Activated CD4-positive, alpha-beta T cell treated with anti-CD3 and anti-CD28 coated beads for 36 hours (primary cell): ENCODE measurements around the gene GRID1. TPM values are rescaled to one million over a fixed set of nuclear protein-coding genes. Genes with fewer than 3 reads are reported as not detected.
"Not testable (repeated sequence)": the region's sequence is repeated elsewhere in the genome, so short reads cannot be mapped to it uniquely, and the experiment has no call there.

ENCODE experiments used
- ATAC-seq: fragments of 200-7000 bp; cut with Tn5 transposase; one replicate; pipeline ENCODE4 v1.10.0; 2021; ENCODE audit warnings: mild to moderate bottlenecking, moderate library complexity
- CTCF ChIA-PET: fragments of 350-600 bp; sonication (Branson Sonifier 250); formaldehyde crosslinking; loops from one replicate; lab custom pipeline; 2021; ENCODE audit warnings: antibody characterized with exemption; lab: Charles Lee
- POLR2A ChIA-PET: fragments of 350-600 bp; sonication (Branson Sonifier 250); formaldehyde crosslinking; loops from one replicate; lab custom pipeline; 2021; ENCODE audit warnings: antibody characterized with exemption, inconsistent platforms; lab: Charles Lee
- DNase-seq: peaks from one replicate; pipeline ENCODE4 v3.0.0-alpha.2; 2020
- H3K27ac Mint-ChIP-seq: one replicate; pipeline ENCODE4 v1.8.0; 2021; ENCODE audit warnings: mixed read lengths
- H3K27me3 Mint-ChIP-seq: one replicate; pipeline ENCODE4 v1.8.0; 2021; ENCODE audit warnings: mixed read lengths
- H3K36me3 Mint-ChIP-seq: one replicate; pipeline ENCODE4 v1.8.0; 2021; ENCODE audit warnings: low read depth, mixed read lengths
- H3K4me1 Mint-ChIP-seq: one replicate; pipeline ENCODE4 v1.8.0; 2021; ENCODE audit warnings: mixed read lengths
- H3K4me3 Mint-ChIP-seq: one replicate; pipeline ENCODE4 v1.8.0; 2021; ENCODE audit warnings: mild to moderate bottlenecking, moderate library complexity, mixed read lengths
- H3K9me3 Mint-ChIP-seq: one replicate; pipeline ENCODE4 v1.8.0; 2021; ENCODE audit warnings: low read depth, mixed read lengths
- intact Hi-C, 2 experiments: fragments of 100-400 bp; cut with DNase I in 1 of 2; cut with micrococcal nuclease in 1 of 2; formaldehyde crosslinking; loops; one replicate each; pipeline versions ENCODE4 v1.14.2 to v1.15.1; 2022 to 2024; cut with DNase I, micrococcal nuclease
- total RNA-seq, 2 experiments: library from RNA; stranded (reverse); gene quantifications; one replicate each; pipeline ENCODE4 v1.2.3, GENCODE V29; 2021

The GRID1 gene
- total RNA-seq, 2 experiments from 2014 or later, result not detected

DNA sequence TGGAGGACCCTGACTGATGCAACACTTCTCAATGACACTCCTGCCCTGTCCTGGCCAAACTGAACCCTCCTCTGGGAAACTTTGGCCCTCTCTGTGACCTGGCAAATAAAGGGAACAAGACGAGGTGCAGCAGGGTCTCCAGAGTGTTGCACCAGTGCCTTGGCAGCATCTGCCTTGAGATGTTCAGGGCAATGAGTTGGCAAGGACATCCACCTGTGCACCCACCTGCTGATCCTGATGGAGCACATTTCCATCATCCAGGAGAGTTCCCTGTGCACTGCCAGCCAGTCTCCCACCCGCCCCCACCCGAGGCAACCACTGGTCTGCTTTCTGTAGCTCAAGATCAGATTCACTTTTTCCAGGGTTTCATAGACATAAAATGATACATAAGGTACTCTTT lies 407.4 kb downstream of the GRID1 start:
- ATAC-seq (no peak), DNase-seq (no peak)
- intact Hi-C loops, result no loop called here
- Mint-ChIP-seq H3K9me3 (no peaks in the 10 kb centered on the region), H3K4me3 (no peak overlapping the region), H3K27me3 (peaks cover 20% of the 10 kb centered on the region), H3K27ac (no peak overlapping the region), H3K4me1 (no peaks in the 10 kb centered on the region), H3K36me3 (no peaks in the 10 kb centered on the region)
- ChIA-PET CTCF (no interaction called here), POLR2A (no interaction called here)

DNA sequence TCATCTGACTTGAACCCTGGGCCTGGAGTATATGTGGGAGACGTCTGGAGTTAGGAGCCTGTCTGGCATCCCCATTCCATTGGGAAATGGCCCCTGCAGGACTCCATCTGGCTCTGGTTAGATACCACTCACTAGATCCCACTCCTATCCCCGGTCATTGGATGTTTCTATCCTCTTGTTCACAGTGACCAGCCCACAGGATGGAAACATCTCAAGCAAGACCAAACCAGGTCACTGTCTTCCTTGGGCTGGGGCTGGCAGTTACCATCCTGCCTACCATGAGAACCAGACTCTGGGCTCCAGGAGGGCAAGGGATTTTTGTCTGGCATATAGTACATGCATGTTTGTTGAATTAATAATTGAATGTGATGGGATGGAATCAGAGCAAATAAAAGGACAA lies 415.7 kb downstream of the GRID1 start:
- ChIA-PET CTCF (no interaction called here), POLR2A (no interaction called here)
- H3K36me3 Mint-ChIP-seq, result no peaks in the 10 kb centered on the region
- no peak overlapping the region for H3K4me3 Mint-ChIP-seq
- ATAC-seq (no peak), DNase-seq (no peak)
- peaks cover 2% of the 10 kb centered on the region for H3K27me3 Mint-ChIP-seq
- H3K4me1 Mint-ChIP-seq, result no peaks in the 10 kb centered on the region
- H3K27ac Mint-ChIP-seq, result no peak overlapping the region
- intact Hi-C loops, result no loop called here
- H3K9me3 Mint-ChIP-seq, result no peaks in the 10 kb centered on the region

DNA sequence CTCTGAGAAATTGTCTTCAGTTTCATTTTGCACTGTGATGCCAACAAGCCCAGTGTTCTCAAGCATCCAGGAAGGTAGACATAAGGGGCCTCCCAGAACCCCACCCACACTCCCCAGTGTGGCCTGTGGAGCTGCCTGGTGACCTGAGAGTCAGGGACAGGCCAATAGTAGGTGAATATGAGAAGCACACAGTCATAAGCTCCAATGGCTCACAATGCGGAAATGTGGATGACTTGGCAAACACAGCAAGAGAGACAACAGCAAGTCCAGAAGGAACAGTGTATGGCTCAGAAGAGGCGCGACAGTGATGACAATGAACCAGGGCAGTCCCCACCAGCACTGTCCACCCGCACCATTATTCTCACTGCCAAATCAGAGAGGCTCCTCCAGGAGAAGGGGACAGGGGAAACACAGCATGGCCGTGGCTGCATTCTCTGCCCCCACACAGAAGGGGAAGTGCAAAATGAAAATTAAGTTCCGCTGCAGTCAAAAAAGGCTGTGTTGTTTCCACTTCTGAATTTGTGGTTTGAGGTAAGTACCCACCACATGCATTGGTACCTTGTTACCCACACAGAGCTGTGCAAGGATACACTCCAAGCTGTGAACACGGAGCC lies 419.8 kb downstream of the GRID1 start:
- no peaks in the 10 kb centered on the region for H3K4me1 Mint-ChIP-seq
- POLR2A ChIA-PET, result no interaction called here
- CTCF ChIA-PET, result no interaction called here
- peaks cover 6% of the 10 kb centered on the region for H3K27me3 Mint-ChIP-seq
- H3K4me3 Mint-ChIP-seq, result no peak overlapping the region
- intact Hi-C loops, result no loop called here
- no peaks in the 10 kb centered on the region for H3K36me3 Mint-ChIP-seq
- ATAC-seq (no peak), DNase-seq (no peak)
- no peaks in the 10 kb centered on the region for H3K9me3 Mint-ChIP-seq
- H3K27ac Mint-ChIP-seq, result no peak overlapping the region

GRCh38 chr10:85936161-85936560 lies 430.4 kb downstream of the GRID1 start:
- H3K4me1 Mint-ChIP-seq, result no peaks in the 10 kb centered on the region
- intact Hi-C loops, result no loop called here
- no peaks in the 10 kb centered on the region for H3K9me3 Mint-ChIP-seq
- no peak overlapping the region for H3K4me3 Mint-ChIP-seq
- H3K36me3 Mint-ChIP-seq, result no peaks in the 10 kb centered on the region
- ChIA-PET POLR2A (no interaction called here), CTCF (interaction anchor here (0.6 to 0.7 kb wide), 2 partner anchors 18 to 338 kb away, joined by 3 read pairs; no protein-coding TSS in a partner anchor)
- H3K27ac Mint-ChIP-seq, result no peak overlapping the region
- ATAC-seq, result no peak
- no peak for DNase-seq
- H3K27me3 Mint-ChIP-seq, result no peaks in the 10 kb centered on the region

DNA sequence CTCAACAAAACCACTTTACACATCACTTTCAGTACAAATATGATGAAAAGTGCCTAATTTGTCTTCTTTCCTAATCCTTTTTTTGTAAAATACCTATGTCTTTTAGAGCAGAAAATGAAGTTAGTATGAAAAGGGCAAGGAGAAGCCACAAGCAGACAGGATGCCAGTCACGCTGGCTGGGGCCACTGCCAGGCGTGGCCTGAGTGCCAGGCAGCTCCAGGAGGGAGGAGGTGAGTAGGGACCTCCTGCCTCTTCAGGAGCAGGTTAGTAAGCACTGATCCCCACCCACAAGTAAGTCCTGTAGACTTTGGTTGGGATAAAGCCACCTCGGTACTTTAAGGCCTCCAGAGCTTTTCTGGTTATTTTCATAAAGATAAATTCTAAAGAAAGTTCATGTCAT lies 432.0 kb downstream of the GRID1 start:
- H3K4me3 Mint-ChIP-seq, result no peak overlapping the region
- no peak for ATAC-seq
- CTCF ChIA-PET, result no interaction called here
- no peaks in the 10 kb centered on the region for H3K27me3 Mint-ChIP-seq
- H3K4me1 Mint-ChIP-seq, result no peaks in the 10 kb centered on the region
- H3K9me3 Mint-ChIP-seq, result no peaks in the 10 kb centered on the region
- no peak for DNase-seq
- POLR2A ChIA-PET, result no interaction called here
- H3K27ac Mint-ChIP-seq, result no peak overlapping the region
- intact Hi-C loops, result no loop called here
- no peaks in the 10 kb centered on the region for H3K36me3 Mint-ChIP-seq

GRCh38 chr10:85929993-85930392 lies 436.6 kb downstream of the GRID1 start:
- CTCF ChIA-PET, POLR2A ChIA-PET, H3K36me3 Mint-ChIP-seq, H3K27ac Mint-ChIP-seq, H3K4me3 Mint-ChIP-seq, H3K9me3 Mint-ChIP-seq, DNase-seq, ATAC-seq, H3K4me1 Mint-ChIP-seq, H3K27me3 Mint-ChIP-seq, intact Hi-C loops: not testable (repeated sequence)

GRCh38 chr10:85927952-85928665 lies 438.5 kb downstream of the GRID1 start:
- no peak overlapping the region for H3K27ac Mint-ChIP-seq
- H3K36me3 Mint-ChIP-seq, result no peaks in the 10 kb centered on the region
- DNase-seq (no peak), ATAC-seq (no peak)
- CTCF ChIA-PET, result no interaction called here
- no peak overlapping the region for H3K4me3 Mint-ChIP-seq
- intact Hi-C loops, result no loop called here
- POLR2A ChIA-PET, result no interaction called here
- H3K27me3 Mint-ChIP-seq, result no peaks in the 10 kb centered on the region
- H3K4me1 Mint-ChIP-seq, result no peaks in the 10 kb centered on the region
- no peaks in the 10 kb centered on the region for H3K9me3 Mint-ChIP-seq

DNA sequence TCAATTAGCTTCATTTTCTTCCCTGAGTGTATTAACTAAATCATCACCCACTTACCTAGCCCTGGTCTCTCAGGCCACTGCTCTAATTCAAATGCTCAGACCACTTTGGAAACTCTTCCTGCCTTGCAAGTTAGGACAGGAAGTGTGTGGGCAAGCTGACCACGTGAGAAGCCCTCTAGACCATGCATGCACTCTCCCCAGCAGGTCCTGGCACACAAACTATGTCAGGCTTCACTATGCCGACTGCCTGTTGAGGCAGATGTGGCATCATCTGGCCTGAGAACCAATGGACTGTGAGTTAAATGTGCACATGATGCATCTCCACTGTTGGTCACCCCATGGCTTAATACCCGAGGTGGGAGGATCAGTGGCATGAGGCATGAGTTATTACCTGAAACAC lies 439.6 kb downstream of the GRID1 start:
- intact Hi-C loops, result no loop called here
- H3K9me3 Mint-ChIP-seq, result no peaks in the 10 kb centered on the region
- ChIA-PET POLR2A (no interaction called here), CTCF (no interaction called here)
- no peaks in the 10 kb centered on the region for H3K27me3 Mint-ChIP-seq
- H3K36me3 Mint-ChIP-seq, result no peaks in the 10 kb centered on the region
- DNase-seq (no peak), ATAC-seq (no peak)
- no peak overlapping the region for H3K4me3 Mint-ChIP-seq
- H3K27ac Mint-ChIP-seq, result no peak overlapping the region
- H3K4me1 Mint-ChIP-seq, result no peaks in the 10 kb centered on the region

DNA sequence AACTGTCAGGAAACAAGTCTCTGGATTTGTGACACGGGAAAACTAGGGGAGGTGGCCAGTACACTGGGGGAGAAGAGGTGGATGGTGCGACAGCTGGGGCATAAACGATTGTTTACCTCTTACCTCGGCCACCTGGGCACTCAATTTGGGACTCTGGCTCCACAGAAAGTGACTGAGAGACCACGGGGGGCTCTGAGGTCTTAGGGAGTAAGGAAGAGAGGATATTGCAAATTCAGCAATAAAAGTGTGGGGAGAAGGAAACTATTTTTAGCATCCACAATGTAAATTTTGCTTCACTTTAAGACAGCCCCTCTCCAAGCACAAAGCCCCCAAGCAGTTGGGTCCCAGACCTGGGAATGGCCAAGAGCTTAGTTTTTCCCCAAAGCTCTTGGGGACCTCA lies 440.5 kb downstream of the GRID1 start:
- POLR2A ChIA-PET, result no interaction called here

GRCh38 chr10:85925201-85925750 lies 441.3 kb downstream of the GRID1 start:
- no peak overlapping the region for H3K27ac Mint-ChIP-seq
- H3K9me3 Mint-ChIP-seq, result no peaks in the 10 kb centered on the region
- H3K4me1 Mint-ChIP-seq, result no peaks in the 10 kb centered on the region
- H3K4me3 Mint-ChIP-seq, result no peak overlapping the region
- no peaks in the 10 kb centered on the region for H3K27me3 Mint-ChIP-seq
- no peaks in the 10 kb centered on the region for H3K36me3 Mint-ChIP-seq
- CTCF ChIA-PET, result no interaction called here
- intact Hi-C loops, result no loop called here
- ATAC-seq (no peak), DNase-seq (no peak)
- POLR2A ChIA-PET, result no interaction called here

More for the DNA sequence above, 440.5 kb downstream of the GRID1 start:
- CTCF ChIA-PET, result interaction anchor here (0.5 kb wide), 1 partner anchor 1575 kb away, joined by 3 read pairs; no protein-coding TSS in a partner anchor
- Mint-ChIP-seq H3K36me3 (no peaks in the 10 kb centered on the region), H3K4me1 (no peaks in the 10 kb centered on the region), H3K27ac (no peak overlapping the region), H3K4me3 (no peak overlapping the region), H3K27me3 (no peaks in the 10 kb centered on the region), H3K9me3 (no peaks in the 10 kb centered on the region)
- intact Hi-C loops, result no loop called here
- ATAC-seq (no peak), DNase-seq (no peak)

GRCh38 chr10:85924382-85925102 lies 442.1 kb downstream of the GRID1 start:
- no peak for ATAC-seq
- DNase-seq, result no peak
- no peaks in the 10 kb centered on the region for H3K36me3 Mint-ChIP-seq
- POLR2A ChIA-PET, result no interaction called here
- CTCF ChIA-PET, result no interaction called here
- H3K27me3 Mint-ChIP-seq, result no peaks in the 10 kb centered on the region
- no peak overlapping the region for H3K27ac Mint-ChIP-seq
- H3K4me3 Mint-ChIP-seq, result no peak overlapping the region
- intact Hi-C loops, result no loop called here
- no peaks in the 10 kb centered on the region for H3K4me1 Mint-ChIP-seq
- no peaks in the 10 kb centered on the region for H3K9me3 Mint-ChIP-seq
